SK-N-SH treated with all-trans-retinoic acid at 6 μM for 48 hours (cell line): Measurements from ENCODE around the gene CETN3.

Experiments used
- ATAC-seq: fragments of 200-7000 bp; cut with Tn5 transposase; 3 replicates; pipeline ENCODE4 v1.9.1; 2020; ENCODE audit warnings: mild to moderate bottlenecking, moderate library complexity
- CSDC2 ChIP-seq: fragments of 250-450 bp; sonication (Bioruptor Pico); IDR thresholded peaks from 2 replicates; pipeline ENCODE4 v1.5.0; 2020; ENCODE audit warnings: mild to moderate bottlenecking, moderate library complexity
- CSRNP3 ChIP-seq: fragments of 250-450 bp; sonication (Bioruptor Pico); IDR thresholded peaks from 2 replicates; pipeline ENCODE4 v1.5.1; 2021; ENCODE audit warnings: mild to moderate bottlenecking, moderate library complexity
- ESRRG ChIP-seq: fragments of 250-450 bp; sonication (Bioruptor Pico); IDR thresholded peaks from 2 replicates; pipeline ENCODE4 v1.6.1; 2021; ENCODE audit warnings: mild to moderate bottlenecking
- GLIS3 ChIP-seq: fragments of 250-450 bp; sonication (Bioruptor Pico); IDR thresholded peaks from 2 replicates; pipeline ENCODE4 v1.5.0; 2020; ENCODE audit warnings: mild to moderate bottlenecking, moderate library complexity
- ISL1 ChIP-seq: fragments of 250-450 bp; sonication (Bioruptor Pico); IDR thresholded peaks from 2 replicates; pipeline ENCODE4 v2.1.2; 2022; ENCODE audit warnings: mild to moderate bottlenecking, moderate library complexity
- OSR1 ChIP-seq: fragments of 250-450 bp; sonication (Bioruptor Pico); IDR thresholded peaks from 2 replicates; pipeline ENCODE4 v1.8.0; 2022; ENCODE audit warnings: moderate library complexity, mild to moderate bottlenecking, inconsistent platforms
- PATZ1 ChIP-seq: fragments of 250-450 bp; sonication (Bioruptor Pico); IDR thresholded peaks from 2 replicates; pipeline ENCODE4 v1.8.0; 2020; ENCODE audit warnings: mild to moderate bottlenecking, moderate library complexity, borderline replicate concordance
- POU6F1 ChIP-seq: fragments of 250-450 bp; sonication (Bioruptor Pico); IDR thresholded peaks from 2 replicates; pipeline ENCODE4 v1.8.0; 2021; ENCODE audit warnings: low read depth, mild to moderate bottlenecking, moderate library complexity, borderline replicate concordance
- RARB ChIP-seq: fragments of 250-450 bp; sonication (Bioruptor Pico); IDR thresholded peaks from 2 replicates; pipeline ENCODE4 v1.8.0; 2021; ENCODE audit warnings: mild to moderate bottlenecking, moderate library complexity
- TCF4 ChIP-seq: fragments of 250-450 bp; sonication (Bioruptor Pico); IDR thresholded peaks from 2 replicates; pipeline ENCODE4 v1.8.0; 2021; ENCODE audit warnings: mild to moderate bottlenecking, moderate library complexity, borderline replicate concordance
- TOX ChIP-seq: fragments of 250-450 bp; sonication (Bioruptor Pico); IDR thresholded peaks from 2 replicates; pipeline ENCODE4 v1.8.0; 2021; ENCODE audit warnings: mild to moderate bottlenecking, moderate library complexity, borderline replicate concordance
- ZC3H10 ChIP-seq: fragments of 250-450 bp; sonication (Bioruptor Pico); IDR thresholded peaks from 2 replicates; pipeline ENCODE4 v1.5.1; 2021; ENCODE audit warnings: mild to moderate bottlenecking, moderate library complexity
- ZFP3 ChIP-seq: fragments of 250-450 bp; sonication (Bioruptor Pico); IDR thresholded peaks from 2 replicates; pipeline ENCODE4 v1.5.0; 2020; ENCODE audit warnings: mild to moderate bottlenecking, moderate library complexity
- ZFP30 ChIP-seq: fragments of 450-650 bp; formaldehyde crosslinking; IDR thresholded peaks from 2 replicates; pipeline ENCODE4 v1.5.0; 2022; ENCODE audit warnings: mild to moderate bottlenecking, moderate library complexity
- ZNF565 ChIP-seq: fragments of 450-650 bp; formaldehyde crosslinking; conservative IDR thresholded peaks from 2 replicates; pipeline ENCODE4 v1.5.0; 2020; ENCODE audit warnings: low read depth, mild to moderate bottlenecking, moderate library complexity
- ZNF8 ChIP-seq: fragments of 450-650 bp; formaldehyde crosslinking; IDR thresholded peaks from 2 replicates; pipeline ENCODE4 v1.5.0; 2020; ENCODE audit warnings: mild to moderate bottlenecking, moderate library complexity

CETN3 gene

GRCh38 chr5:90421136-90421535, 11.6 kb upstream of the CETN3 start (continued):
- TF ChIP-seq ZFP3 (CRISPR knock-in tag) (no peak), ESRRG (no peak), ZNF8 (CRISPR knock-in tag) (no peak), RARB (no peak), OSR1 (CRISPR knock-in tag) (no peak), PATZ1 (no peak), ZNF565 (CRISPR knock-in tag) (no peak)

GRCh38 chr5:90418214-90418613, 8.7 kb upstream of the CETN3 start:
- peak; percentile 86 for ATAC-seq
- TF ChIP-seq GLIS3 (CRISPR knock-in tag) (no peak), ZNF8 (CRISPR knock-in tag) (no peak), CSDC2 (CRISPR knock-in tag) (no peak), ISL1 (CRISPR knock-in tag) (no peak)

GRCh38 chr5:90410178-90410762, 714 bp upstream of the CETN3 start:
- TF ChIP-seq PATZ1 = 0 out of 2 replicates have a peak, but pooled peaks have one; percentile 7
- TF ChIP-seq ISL1 (CRISPR knock-in tag) = no peak
- TF ChIP-seq, all 23 proteins: peak for 1

GRCh38 chr5:90408571-90409317, 812 bp downstream of the CETN3 start:
- ATAC-seq = peak; percentile 2; the same call in 2 of the 3 replicates
- TF ChIP-seq TCF4 (CRISPR knock-in tag) (no peak), GLIS3 (CRISPR knock-in tag) (no peak), TOX (no peak), ZFP30 (no peak)

More at GRCh38 chr5:90410178-90410762, 714 bp upstream of the CETN3 start:
- ATAC-seq = peak; percentile 2; the same call in 2 of the 3 replicates

- TF ChIP-seq CSRNP3 = no peak
- no peak for TF ChIP-seq ISL1 (CRISPR knock-in tag)
- no peak for TF ChIP-seq ZC3H10
- TF ChIP-seq ZNF8 (CRISPR knock-in tag) = no peak
- no peak for TF ChIP-seq ZFP30
- no peak for TF ChIP-seq ZNF565 (CRISPR knock-in tag)
- no peak for TF ChIP-seq CSDC2 (CRISPR knock-in tag)
- no peak for TF ChIP-seq TOX
- no peak for TF ChIP-seq POU6F1 (CRISPR knock-in tag)
- ATAC-seq = no peak
Observed at GRCh38 chr5:90406466-90406865, 3.1 kb downstream of the CETN3 start.
